ENCODE measurements around the gene SHOX.

SHOX gene

GRCh38 chrX:663841-664240 lies 33.2 kb downstream of the SHOX start:
- DNase-seq (ENCODE audit: low read depth), result no peak
- TF ChIP-seq CTCF (IDR thresholded peaks at IDR 0.05; ENCODE audit: low read length, missing control alignments), result no peak
- H3K4me3 ChIP-seq (replicated peaks; ENCODE audit: low read depth, low read length), result no peak overlapping the region

- no peak for DNase-seq (ENCODE audit: low read depth)
- no peak overlapping the region for H3K4me3 ChIP-seq (replicated peaks; ENCODE audit: low read depth, low read length)
- TF ChIP-seq CTCF (IDR thresholded peaks at IDR 0.05; ENCODE audit: low read length, missing control alignments), result no peak
Observed at GRCh38 chrX:666762-667720, 36.5 kb downstream of the SHOX start.

- no peak overlapping the region for H3K4me3 ChIP-seq (replicated peaks; ENCODE audit: low read depth, low read length)
- DNase-seq (ENCODE audit: low read depth), result no peak
- TF ChIP-seq CTCF (IDR thresholded peaks at IDR 0.05; ENCODE audit: low read length, missing control alignments), result no peak
Observed at GRCh38 chrX:670645-671044, 40.1 kb downstream of the SHOX start.

GRCh38 chrX:672931-673330 lies 42.3 kb downstream of the SHOX start:
- TF ChIP-seq CTCF (IDR thresholded peaks at IDR 0.05; ENCODE audit: low read length, missing control alignments), result no peak
- H3K4me3 ChIP-seq (replicated peaks; ENCODE audit: low read depth, low read length), result no peak overlapping the region
- DNase-seq (ENCODE audit: low read depth), result no peak

- no peak for DNase-seq (ENCODE audit: low read depth)
- H3K4me3 ChIP-seq (replicated peaks; ENCODE audit: low read depth, low read length), result no peak overlapping the region
- TF ChIP-seq CTCF (IDR thresholded peaks at IDR 0.05; ENCODE audit: low read length, missing control alignments), result no peak
Observed at GRCh38 chrX:675279-675954, 44.8 kb downstream of the SHOX start.

GRCh38 chrX:675955-676295 lies 45.3 kb downstream of the SHOX start:
- no peak overlapping the region for H3K4me3 ChIP-seq (replicated peaks; ENCODE audit: low read depth, low read length)
- TF ChIP-seq CTCF (IDR thresholded peaks at IDR 0.05; ENCODE audit: low read length, missing control alignments), result no peak
- DNase-seq (ENCODE audit: low read depth), result no peak

Measured in fibroblast of pulmonary artery (primary cell).